Kidney tubule cell (primary cell): ENCODE measurements around the gene NHSL2.
A peak's percentile ranks its signal among the peaks of the same experiment; 100 is the strongest.

Experiments
- DNase-seq: peaks from one replicate; pipeline ENCODE4 v3.0.0-alpha.2; 2018; ENCODE audit warnings: low spot score

The NHSL2 gene

GRCh38 chrX:72020204-72020603 lies 109.6 kb downstream of the NHSL2 start:
- no peak for DNase-seq

- no peak for DNase-seq
These were observed 110.1 kb downstream of the NHSL2 start for GRCh38 chrX:72020788-72021187.

DNA sequence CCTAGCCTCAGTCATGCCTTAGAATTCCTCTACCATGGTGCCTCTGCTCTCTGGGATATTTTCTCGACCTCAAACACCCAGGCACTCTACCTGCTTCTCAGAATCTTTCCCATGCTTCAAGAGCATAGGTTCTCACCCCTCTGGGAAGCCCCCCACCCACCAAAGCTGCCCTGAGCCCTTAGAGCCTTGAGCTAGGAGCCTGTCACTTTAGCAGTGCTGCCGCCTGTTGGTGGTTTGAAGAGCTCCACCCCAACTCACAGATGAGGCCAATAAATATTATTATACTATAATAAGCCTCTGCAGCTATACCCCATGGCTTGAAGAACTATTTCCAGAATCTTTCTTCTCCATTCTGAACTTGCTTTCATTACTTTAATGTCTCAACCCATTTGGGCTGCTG lies 111.3 kb downstream of the NHSL2 start:
- no peak for DNase-seq

- no peak for DNase-seq
These were observed 112.4 kb downstream of the NHSL2 start for GRCh38 chrX:72023071-72023470.

GRCh38 chrX:72025236-72025770 lies 114.7 kb downstream of the NHSL2 start:
- DNase-seq, result no peak

- DNase-seq, result no peak
These were observed 115.8 kb downstream of the NHSL2 start for GRCh38 chrX:72026341-72027023.

DNA sequence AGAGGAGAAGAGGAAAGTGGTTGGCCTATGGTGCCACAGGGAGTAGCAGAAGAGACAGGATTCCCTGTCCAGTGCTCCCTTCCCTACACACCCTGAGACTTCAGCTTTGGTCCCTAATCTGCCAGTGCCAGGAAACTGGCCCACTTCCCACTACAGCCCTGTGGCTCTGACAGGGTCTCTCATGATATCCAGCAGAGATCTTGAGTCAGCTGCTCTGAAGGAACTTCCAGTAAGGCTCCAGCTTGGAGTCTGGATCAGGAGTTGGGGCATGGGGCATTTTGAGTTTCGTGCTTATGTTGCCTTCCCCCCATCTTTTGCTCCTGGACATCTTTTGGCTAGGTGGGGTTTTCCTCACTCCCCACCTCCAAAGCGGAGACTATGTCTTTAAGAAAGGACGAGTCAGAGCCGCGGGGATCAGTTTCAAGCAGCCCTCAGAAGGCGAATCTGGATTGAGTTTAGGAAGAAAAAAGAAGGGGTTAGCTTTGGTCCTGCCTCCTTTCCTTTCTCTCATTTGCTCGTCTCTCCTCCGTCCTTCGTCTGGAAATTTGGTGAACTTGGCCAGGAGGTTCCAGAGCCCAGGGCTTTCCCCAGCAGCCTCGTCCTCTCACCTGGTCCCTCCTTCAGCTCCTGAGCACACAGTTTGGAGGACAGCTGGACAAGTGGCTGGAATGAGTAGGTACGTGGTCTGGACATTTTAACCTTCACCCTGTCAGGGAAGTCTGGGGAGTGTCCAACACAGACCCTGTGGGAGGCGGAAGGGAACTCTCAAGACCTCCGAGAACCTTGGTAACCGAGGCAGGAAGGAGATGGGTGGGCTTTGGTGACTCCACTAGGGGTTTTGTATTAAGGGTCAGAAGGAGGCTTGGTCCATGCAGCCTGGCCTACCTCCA lies 116.6 kb downstream of the NHSL2 start:
- no peak for DNase-seq

DNA sequence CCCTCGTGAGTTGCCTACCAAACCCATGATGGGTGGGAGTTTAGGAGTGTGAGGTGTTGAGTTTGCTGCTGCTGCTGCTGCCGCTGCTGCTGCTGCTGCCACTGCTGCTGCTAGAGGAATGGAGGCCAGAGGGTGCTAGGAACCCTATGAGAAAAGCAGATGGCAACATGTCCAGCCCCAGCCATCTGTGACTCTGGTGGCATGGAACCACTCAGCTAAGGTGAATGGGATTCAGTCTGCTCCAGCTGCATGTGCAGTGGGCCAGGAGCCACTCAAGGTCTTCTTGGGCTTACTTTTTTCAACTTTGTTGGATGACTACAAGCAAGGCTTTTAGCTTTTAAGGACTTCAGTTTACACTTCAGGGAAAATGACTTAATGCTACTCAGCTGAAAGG lies 117.3 kb downstream of the NHSL2 start:
- no peak for DNase-seq

- DNase-seq, result no peak
These were observed 118.2 kb downstream of the NHSL2 start for GRCh38 chrX:72028701-72029470.

- DNase-seq, result peak; percentile 77
These were observed 119.1 kb downstream of the NHSL2 start for GRCh38 chrX:72029483-72030411.

- DNase-seq, result peak; percentile 6
These were observed 119.8 kb downstream of the NHSL2 start for GRCh38 chrX:72030431-72030830.

GRCh38 chrX:72031118-72031517 lies 120.5 kb downstream of the NHSL2 start:
- no peak for DNase-seq

- DNase-seq, result no peak
These were observed 121.0 kb downstream of the NHSL2 start for GRCh38 chrX:72031634-72032033.

GRCh38 chrX:72037601-72038000 lies 127.0 kb downstream of the NHSL2 start:
- no peak for DNase-seq

GRCh38 chrX:72038016-72038415 lies 127.4 kb downstream of the NHSL2 start:
- no peak for DNase-seq

DNA sequence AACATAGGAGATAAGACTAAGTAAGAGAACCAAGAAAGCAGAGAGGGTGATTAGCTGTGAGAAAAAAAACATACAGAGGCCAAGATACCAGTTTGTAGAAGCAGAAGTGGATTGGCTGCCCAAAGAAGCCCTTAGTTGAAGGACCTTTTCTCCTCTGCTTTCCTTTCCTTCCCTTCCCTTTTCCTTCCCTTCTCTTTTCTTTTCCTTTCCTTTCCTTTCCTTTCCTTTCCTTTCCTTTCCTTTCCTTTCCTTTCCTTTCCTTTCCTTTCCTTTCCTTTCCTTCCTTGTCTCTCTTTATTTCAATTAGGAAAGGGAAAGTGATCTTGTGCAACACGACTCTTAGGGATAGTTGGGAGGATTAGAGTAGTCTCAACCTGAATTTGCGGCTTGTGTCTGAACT lies 128.2 kb downstream of the NHSL2 start:
- no peak for DNase-seq

DNA sequence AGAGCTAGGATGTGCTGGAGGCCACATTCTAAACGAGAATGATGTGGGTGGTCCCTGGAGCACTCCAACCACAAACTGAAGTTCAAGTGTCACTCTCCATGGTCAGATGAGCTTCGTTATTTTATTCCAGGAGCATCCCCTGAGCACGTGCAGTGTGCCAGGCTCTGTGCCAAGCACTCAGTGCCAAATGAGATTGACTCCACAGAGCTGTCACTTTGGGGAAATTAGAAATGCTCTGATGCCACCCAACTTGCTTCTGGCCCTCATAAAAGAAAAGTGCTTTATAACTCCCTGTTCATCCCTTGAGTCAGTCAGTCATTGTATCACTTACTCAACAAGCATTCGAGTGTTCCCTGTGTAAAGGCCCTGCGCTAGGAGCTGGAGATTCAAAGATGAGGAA lies 129.9 kb downstream of the NHSL2 start:
- DNase-seq, result no peak

GRCh38 chrX:72041176-72041575 lies 130.5 kb downstream of the NHSL2 start:
- DNase-seq, result no peak

GRCh38 chrX:72041871-72042851 lies 131.5 kb downstream of the NHSL2 start:
- no peak for DNase-seq

DNA sequence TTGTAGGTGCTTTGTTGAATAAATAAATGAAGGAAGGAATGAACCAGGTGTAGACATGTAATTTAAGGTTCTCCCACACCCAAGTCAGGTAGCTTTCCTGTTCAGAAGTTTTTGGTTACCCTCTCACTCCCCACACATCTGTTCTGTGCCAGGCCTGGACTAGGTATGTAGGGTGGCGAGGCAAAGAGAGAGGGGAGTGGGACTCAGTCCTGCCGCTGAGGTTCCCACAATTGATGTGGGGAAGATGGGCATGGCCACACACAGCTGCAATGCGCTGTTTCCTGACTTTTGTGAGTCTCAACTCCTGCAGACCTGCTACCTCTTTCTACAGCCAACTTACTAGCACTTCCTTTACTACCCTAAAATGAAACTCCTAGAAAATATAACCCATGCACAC lies 132.2 kb downstream of the NHSL2 start:
- DNase-seq, result no peak
